ENCODE results near the gene KIAA0232.
"Not testable (repeated sequence)": the region's sequence is repeated elsewhere in the genome, so short reads cannot be mapped to it uniquely, and the experiment has no call there.

- not testable (repeated sequence) for TF ChIP-seq CTCF (IDR thresholded peaks at IDR 0.05; ENCODE audit: borderline replicate concordance, extremely low read depth, low read length, poor library complexity, severe bottlenecking); EZH2 (IDR thresholded peaks at IDR 0.05; ENCODE audit: borderline replicate concordance, low read depth, low read length, severe bottlenecking)
Measured at GRCh38 chr4:6890971-6891370, 108.4 kb downstream of the KIAA0232 start.
